Activated naive CD4-positive, alpha-beta T cell treated with anti-CD3 and anti-CD28 coated beads, Interleukin-2, amount 50 U/mL, for 16 hours (primary cell): ENCODE results near the gene ZNF485.
"Not testable (repeated sequence)": the region's sequence is repeated elsewhere in the genome, so short reads cannot be mapped to it uniquely, and the experiment has no call there.

Experiments used
- DNase-seq: peaks from one replicate; pipeline ENCODE4 v3.0.0-alpha.2; 2020

The ZNF485 gene

GRCh38 chr10:43606323-43607198 is at the start of gene ZNF485:
Gene ZNF485 (plus strand): TSS chr10:43606438. CDS start chr10:43607051, 613 bp downstream.
- DNase-seq = peak; percentile 76

GRCh38 chr10:43557214-43557613 is 49.0 kb upstream of the ZNF485 start:
- DNase-seq = no peak

GRCh38 chr10:43569681-43570080 is 36.6 kb upstream of the ZNF485 start:
- no peak for DNase-seq

GRCh38 chr10:43570971-43571370 is 35.3 kb upstream of the ZNF485 start:
- no peak for DNase-seq

GRCh38 chr10:43573250-43574000 is 32.8 kb upstream of the ZNF485 start:
- DNase-seq = no peak

- peak; percentile 87 for DNase-seq
Measured at GRCh38 chr10:43574001-43574892, 32.0 kb upstream of the ZNF485 start, which contains the start of gene ZNF239. Gene ZNF239 (minus strand): TSS chr10:43574616. CDS start chr10:43558079, 16,537 bp downstream.

- DNase-seq = no peak
Measured at GRCh38 chr10:43574906-43575305, 31.3 kb upstream of the ZNF485 start.

- DNase-seq = no peak
Measured at GRCh38 chr10:43576062-43576461, 30.2 kb upstream of the ZNF485 start.

GRCh38 chr10:43576580-43576979 is 29.7 kb upstream of the ZNF485 start:
- DNase-seq = no peak

GRCh38 chr10:43584051-43584450 is 22.2 kb upstream of the ZNF485 start:
- no peak for DNase-seq

- no peak for DNase-seq
Measured at GRCh38 chr10:43585046-43585445, 21.2 kb upstream of the ZNF485 start.

GRCh38 chr10:43585981-43586729 is 20.1 kb upstream of the ZNF485 start:
- DNase-seq = no peak

GRCh38 chr10:43586730-43587115 is 19.5 kb upstream of the ZNF485 start:
- not testable (repeated sequence) for DNase-seq

- DNase-seq = no peak
Measured at GRCh38 chr10:43591303-43591904, 14.8 kb upstream of the ZNF485 start.

GRCh38 chr10:43594944-43595589 is 11.2 kb upstream of the ZNF485 start:
- peak; percentile 24 for DNase-seq

GRCh38 chr10:43595739-43596298 is 10.4 kb upstream of the ZNF485 start:
- no peak for DNase-seq

GRCh38 chr10:43596546-43596945 is 9.7 kb upstream of the ZNF485 start:
- DNase-seq = no peak

GRCh38 chr10:43598446-43598845 is 7.8 kb upstream of the ZNF485 start:
- no peak for DNase-seq

- DNase-seq = no peak
Measured at GRCh38 chr10:43599333-43599732, 6.9 kb upstream of the ZNF485 start.

- not testable (repeated sequence) for DNase-seq
Measured at GRCh38 chr10:43601576-43601975, 4.7 kb upstream of the ZNF485 start.

GRCh38 chr10:43605850-43606322 is 352 bp upstream of the ZNF485 start:
- no peak for DNase-seq
